HG02973 (cell line): ENCODE results near the gene NUS1.
"Not testable (repeated sequence)": the region's sequence is repeated elsewhere in the genome, so short reads cannot be mapped to it uniquely, and the experiment has no call there.

Source experiments
- ATAC-seq: cut with Tn5 transposase; IDR thresholded peaks from one replicate; pipeline ENCODE4 v1.9.1; 2021; ENCODE audit warnings: moderate library complexity; ENCODE audit not compliant: unreplicated experiment

NUS1 gene

GRCh38 chr6:117711369-117711768 is 36.1 kb downstream of the NUS1 start:
- no peak for ATAC-seq

DNA sequence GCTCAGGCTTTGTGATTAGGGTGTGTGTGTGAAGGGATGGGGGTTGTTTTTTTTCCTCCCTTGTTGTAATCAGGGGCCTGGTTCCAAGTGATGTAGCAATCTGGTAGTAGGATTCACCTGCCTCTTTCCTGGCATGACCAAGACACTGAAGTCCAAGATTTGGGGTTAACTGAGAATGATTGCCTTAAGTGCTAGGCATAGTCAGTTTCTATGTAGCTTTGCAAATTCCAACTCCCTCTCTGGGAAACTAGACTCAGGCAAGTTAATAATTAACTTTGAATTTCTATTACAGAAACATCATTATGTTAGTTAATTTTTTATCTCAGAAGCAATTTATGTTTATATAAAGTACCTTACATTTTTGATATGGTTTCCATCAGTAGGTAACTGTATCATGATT is 43.6 kb downstream of the NUS1 start:
- no peak for ATAC-seq

DNA sequence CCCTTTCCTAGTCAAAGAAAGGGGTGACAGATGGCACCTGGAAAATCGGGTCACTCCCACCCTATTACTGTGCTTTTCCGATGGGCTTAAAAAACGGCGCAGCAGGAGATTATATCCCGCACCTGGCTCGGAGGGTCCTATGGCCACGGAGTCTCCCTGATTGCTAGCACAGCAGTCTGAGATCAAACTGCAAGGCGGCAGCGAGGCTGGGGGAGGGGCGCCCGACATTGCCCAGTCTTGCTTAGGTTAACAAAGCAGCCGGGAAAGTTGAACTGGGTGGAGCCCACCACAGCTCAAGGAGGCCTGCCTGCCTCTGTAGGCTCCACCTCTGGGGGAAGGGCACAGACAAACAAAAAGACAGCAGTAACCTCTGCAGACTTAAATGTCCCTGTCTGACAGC is 46.3 kb downstream of the NUS1 start:
- not testable (repeated sequence) for ATAC-seq

DNA sequence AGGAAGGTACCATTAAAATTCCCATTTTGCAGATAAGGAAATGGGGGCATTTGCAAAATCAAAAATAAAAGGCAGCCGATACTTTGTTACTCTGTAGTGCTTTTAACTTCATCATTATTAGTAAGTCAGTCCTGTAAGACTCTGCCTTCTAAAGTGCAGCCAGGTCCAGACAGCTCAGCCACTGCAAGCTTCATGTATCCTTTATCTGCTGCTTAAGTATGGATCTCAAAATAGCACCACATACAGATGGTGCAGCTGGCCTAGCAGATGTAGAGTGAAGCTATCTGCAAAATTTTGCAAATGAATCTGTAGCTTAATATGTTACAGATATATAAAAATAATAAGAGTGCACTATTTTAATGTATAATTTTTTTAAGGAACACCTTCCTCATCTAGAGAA is 53.4 kb downstream of the NUS1 start:
- no peak for ATAC-seq

- no peak for ATAC-seq
Observed at GRCh38 chr6:117729613-117730012, 54.3 kb downstream of the NUS1 start.

DNA sequence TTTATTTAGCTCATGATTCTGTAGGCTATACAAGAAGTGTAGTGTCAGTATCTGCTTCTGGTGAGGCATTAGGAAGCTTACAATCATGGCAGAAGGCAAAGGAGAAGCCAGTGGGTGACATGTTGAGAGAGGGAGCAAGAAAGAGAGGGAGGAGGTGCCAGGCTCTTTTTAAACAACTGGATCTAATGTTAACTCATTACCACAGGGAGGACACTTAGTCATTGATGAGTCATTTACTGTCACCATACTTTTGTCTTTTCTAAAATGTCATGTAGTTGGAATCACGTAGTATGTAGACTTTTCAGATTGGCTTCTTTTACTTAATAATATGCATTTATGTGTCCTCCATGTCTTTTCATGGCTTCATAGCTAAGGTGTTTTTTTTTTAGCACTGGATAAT is 58.1 kb downstream of the NUS1 start:
- ATAC-seq: no peak

GRCh38 chr6:117739869-117740268 is 64.6 kb downstream of the NUS1 start:
- ATAC-seq: no peak

DNA sequence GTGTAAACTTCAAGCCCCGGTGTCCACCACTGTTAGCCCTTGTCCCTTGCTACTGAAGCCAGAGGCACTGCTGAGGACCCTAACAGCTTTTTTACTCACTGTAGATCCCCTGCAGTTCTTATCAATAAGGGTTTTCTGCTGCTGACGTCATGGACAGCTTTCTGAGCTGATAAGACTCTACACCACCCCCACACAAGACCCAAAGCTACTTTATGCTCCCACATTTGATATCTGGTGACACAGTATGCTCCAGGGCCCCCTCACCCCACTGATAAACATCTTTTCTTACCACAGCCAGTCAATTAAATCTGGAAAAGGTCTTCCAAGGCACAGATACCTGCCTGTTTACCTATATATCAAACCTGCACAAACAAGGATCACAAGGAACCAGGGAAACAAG is 65.3 kb downstream of the NUS1 start:
- ATAC-seq: no peak

DNA sequence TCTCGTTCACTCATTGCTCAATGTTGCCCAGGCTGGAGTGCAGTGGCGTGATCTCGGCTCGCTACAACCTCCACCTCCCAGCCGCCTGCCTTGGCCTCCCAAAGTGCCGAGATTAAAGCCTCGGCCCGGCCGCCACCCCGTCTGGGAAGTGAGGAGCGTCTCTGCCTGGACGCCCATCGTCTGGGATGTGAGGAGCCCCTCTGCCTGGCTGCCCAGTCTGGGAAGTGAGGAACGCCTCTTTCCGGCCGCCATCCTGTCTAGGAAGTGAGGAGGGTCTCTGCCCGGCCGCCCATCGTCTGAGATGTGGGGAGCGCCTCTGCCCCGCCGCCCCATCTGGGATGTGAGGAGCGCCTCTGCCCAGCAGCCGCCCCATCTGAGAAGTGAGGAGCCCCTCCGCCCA is 75.4 kb downstream of the NUS1 start:
- not testable (repeated sequence) for ATAC-seq
